K562 (cell line): ENCODE results near the gene ACAT2. TPM values are rescaled to one million over a fixed set of nuclear protein-coding genes. Genes with fewer than 3 reads are reported as not detected.

Source experiments
- ATF2 ChIP-seq: sonication (generic); formaldehyde crosslinking; IDR thresholded peaks from 2 replicates; pipeline ENCODE4 v1.8.1; 2022; ENCODE audit warnings: missing genetic modification reagents
- CBX1 ChIP-seq: sonication (generic); IDR thresholded peaks from 2 replicates; pipeline ENCODE4 v1.6.1; 2016; ENCODE audit warnings: antibody characterized with exemption, low read depth, mild to moderate bottlenecking
- ELF1 ChIP-seq: fragments of 200-800 bp; sonication (Bioruptor generic); IDR thresholded peaks from 2 replicates; pipeline ENCODE4 v1.6.1; 2016; ENCODE audit warnings: missing genetic modification characterization, missing compliant biosample characterization
- PML ChIP-seq: IDR thresholded peaks from 2 replicates; pipeline ENCODE4 v1.6.1; 2012; ENCODE audit warnings: low read length, inconsistent platforms
- POLR2AphosphoS5 ChIP-seq: IDR thresholded peaks from 2 replicates; pipeline ENCODE4 v1.6.1; 2011; ENCODE audit warnings: mild to moderate bottlenecking, low read depth, low read length, moderate library complexity; ENCODE audit not compliant: control insufficient read depth, insufficient read depth
- PRMT5 ChIP-seq: sonication (generic); formaldehyde crosslinking; IDR thresholded peaks from 2 replicates; pipeline ENCODE4 v1.5.0; 2020; ENCODE audit warnings: missing genetic modification reagents
- SMAD3 ChIP-seq: fragments of 450-650 bp; formaldehyde crosslinking; conservative IDR thresholded peaks from 2 replicates; pipeline ENCODE4 v1.4.0; 2020; ENCODE audit warnings: mild to moderate bottlenecking
- SNIP1 ChIP-seq: fragments of 450-650 bp; IDR thresholded peaks from 2 replicates; pipeline ENCODE4 v1.7.1; 2017; ENCODE audit warnings: low read depth, mild to moderate bottlenecking
- SP1 ChIP-seq: sonication (generic); formaldehyde crosslinking; IDR thresholded peaks from 2 replicates; pipeline ENCODE4 v1.8.1; 2022; ENCODE audit warnings: mild to moderate bottlenecking, missing genetic modification reagents
- THRAP3 ChIP-seq: fragments of 450-650 bp; IDR thresholded peaks from 2 replicates; pipeline ENCODE4 v1.6.1; 2016; ENCODE audit warnings: mild to moderate bottlenecking, inconsistent platforms, borderline replicate concordance
- ZNF431 ChIP-seq: sonication (generic); formaldehyde crosslinking; IDR thresholded peaks from 2 replicates; pipeline ENCODE4 v1.8.0; 2022; ENCODE audit warnings: mild to moderate bottlenecking, missing genetic modification reagents
- polyA plus RNA-seq, 8 experiments: library from polyadenylated mRNA; depleted of rRNA in 4 of 8; stranded (reverse) in 5 of 8; unstranded in 3 of 8; fragments of >200 nt; fragmentation: Nextera tagmentation in 2 of 8; fragmentation: Illumina TruSeq in 1 of 8; extraction: Ambion mirVana in 2 of 8; extraction: Trizol in 1 of 8; gene quantifications; 2 replicates each; pipeline versions ENCODE4 v1.2.1 to v1.2.3, GENCODE V29; 2011 to 2014; ENCODE audit warnings: inconsistent platforms in 1 of 8, missing spikeins in 1 of 8
- total RNA-seq, 7 experiments: library from RNA; depleted of rRNA in 6 of 7; stranded (reverse); fragments of >200 nt in 6 of 7; fragmentation: Illumina TruSeq in 2 of 7; extraction: Trizol in 2 of 7; gene quantifications; 2 replicates each; pipeline versions ENCODE4 v1.2.1 to v1.2.3, GENCODE V29; 2011 to 2021; ENCODE audit warnings: low replicate concordance in 1 of 7
- TF ChIP-seq, protein P1 (sequence below): fragments of 250-450 bp; sonication (Bioruptor Pico); IDR thresholded peaks from 2 replicates; pipeline ENCODE4 v1.4.0; 2020; ENCODE audit warnings: mild to moderate bottlenecking
- TF ChIP-seq, protein P2 (sequence below): fragments of 450-650 bp; IDR thresholded peaks from 2 replicates; pipeline ENCODE4 v1.6.1; 2016; ENCODE audit warnings: mild to moderate bottlenecking, moderate library complexity

Gene ACAT2
- total and polyA plus RNA-seq, 9 of the 15 experiments (the other 6 are each of a cell fraction or from before 2014, with no cell fraction given): 63.0 to 309 (median 144) TPM

GRCh38 chr6:159726918-159727716, 34.7 kb upstream of the ACAT2 start, which contains the start of gene WTAP (continued):
- TF ChIP-seq ATF2: no peak
- TF ChIP-seq POLR2AphosphoS5: peak; percentile 95
- TF ChIP-seq, protein P1, sequence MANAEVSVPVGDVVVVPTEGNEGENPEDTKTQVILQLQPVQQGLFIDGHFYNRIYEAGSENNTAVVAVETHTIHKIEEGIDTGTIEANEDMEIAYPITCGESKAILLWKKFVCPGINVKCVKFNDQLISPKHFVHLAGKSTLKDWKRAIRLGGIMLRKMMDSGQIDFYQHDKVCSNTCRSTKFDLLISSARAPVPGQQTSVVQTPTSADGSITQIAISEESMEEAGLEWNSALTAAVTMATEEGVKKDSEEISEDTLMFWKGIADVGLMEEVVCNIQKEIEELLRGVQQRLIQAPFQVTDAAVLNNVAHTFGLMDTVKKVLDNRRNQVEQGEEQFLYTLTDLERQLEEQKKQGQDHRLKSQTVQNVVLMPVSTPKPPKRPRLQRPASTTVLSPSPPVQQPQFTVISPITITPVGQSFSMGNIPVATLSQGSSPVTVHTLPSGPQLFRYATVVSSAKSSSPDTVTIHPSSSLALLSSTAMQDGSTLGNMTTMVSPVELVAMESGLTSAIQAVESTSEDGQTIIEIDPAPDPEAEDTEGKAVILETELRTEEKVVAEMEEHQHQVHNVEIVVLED: peak; percentile 82
- peak; percentile 99 for TF ChIP-seq SP1 (CRISPR knock-in tag)
- peak; percentile 66; the same call in 1 of the 2 replicates for TF ChIP-seq SMAD3 (CRISPR knock-in tag)
- no peak for TF ChIP-seq PRMT5 (CRISPR knock-in tag)
- peak; percentile 89 for TF ChIP-seq CBX1
- TF ChIP-seq ELF1 (tag): peak; percentile 90
- no peak for TF ChIP-seq THRAP3
- TF ChIP-seq SNIP1: peak; percentile 86
- TF ChIP-seq, protein P2, sequence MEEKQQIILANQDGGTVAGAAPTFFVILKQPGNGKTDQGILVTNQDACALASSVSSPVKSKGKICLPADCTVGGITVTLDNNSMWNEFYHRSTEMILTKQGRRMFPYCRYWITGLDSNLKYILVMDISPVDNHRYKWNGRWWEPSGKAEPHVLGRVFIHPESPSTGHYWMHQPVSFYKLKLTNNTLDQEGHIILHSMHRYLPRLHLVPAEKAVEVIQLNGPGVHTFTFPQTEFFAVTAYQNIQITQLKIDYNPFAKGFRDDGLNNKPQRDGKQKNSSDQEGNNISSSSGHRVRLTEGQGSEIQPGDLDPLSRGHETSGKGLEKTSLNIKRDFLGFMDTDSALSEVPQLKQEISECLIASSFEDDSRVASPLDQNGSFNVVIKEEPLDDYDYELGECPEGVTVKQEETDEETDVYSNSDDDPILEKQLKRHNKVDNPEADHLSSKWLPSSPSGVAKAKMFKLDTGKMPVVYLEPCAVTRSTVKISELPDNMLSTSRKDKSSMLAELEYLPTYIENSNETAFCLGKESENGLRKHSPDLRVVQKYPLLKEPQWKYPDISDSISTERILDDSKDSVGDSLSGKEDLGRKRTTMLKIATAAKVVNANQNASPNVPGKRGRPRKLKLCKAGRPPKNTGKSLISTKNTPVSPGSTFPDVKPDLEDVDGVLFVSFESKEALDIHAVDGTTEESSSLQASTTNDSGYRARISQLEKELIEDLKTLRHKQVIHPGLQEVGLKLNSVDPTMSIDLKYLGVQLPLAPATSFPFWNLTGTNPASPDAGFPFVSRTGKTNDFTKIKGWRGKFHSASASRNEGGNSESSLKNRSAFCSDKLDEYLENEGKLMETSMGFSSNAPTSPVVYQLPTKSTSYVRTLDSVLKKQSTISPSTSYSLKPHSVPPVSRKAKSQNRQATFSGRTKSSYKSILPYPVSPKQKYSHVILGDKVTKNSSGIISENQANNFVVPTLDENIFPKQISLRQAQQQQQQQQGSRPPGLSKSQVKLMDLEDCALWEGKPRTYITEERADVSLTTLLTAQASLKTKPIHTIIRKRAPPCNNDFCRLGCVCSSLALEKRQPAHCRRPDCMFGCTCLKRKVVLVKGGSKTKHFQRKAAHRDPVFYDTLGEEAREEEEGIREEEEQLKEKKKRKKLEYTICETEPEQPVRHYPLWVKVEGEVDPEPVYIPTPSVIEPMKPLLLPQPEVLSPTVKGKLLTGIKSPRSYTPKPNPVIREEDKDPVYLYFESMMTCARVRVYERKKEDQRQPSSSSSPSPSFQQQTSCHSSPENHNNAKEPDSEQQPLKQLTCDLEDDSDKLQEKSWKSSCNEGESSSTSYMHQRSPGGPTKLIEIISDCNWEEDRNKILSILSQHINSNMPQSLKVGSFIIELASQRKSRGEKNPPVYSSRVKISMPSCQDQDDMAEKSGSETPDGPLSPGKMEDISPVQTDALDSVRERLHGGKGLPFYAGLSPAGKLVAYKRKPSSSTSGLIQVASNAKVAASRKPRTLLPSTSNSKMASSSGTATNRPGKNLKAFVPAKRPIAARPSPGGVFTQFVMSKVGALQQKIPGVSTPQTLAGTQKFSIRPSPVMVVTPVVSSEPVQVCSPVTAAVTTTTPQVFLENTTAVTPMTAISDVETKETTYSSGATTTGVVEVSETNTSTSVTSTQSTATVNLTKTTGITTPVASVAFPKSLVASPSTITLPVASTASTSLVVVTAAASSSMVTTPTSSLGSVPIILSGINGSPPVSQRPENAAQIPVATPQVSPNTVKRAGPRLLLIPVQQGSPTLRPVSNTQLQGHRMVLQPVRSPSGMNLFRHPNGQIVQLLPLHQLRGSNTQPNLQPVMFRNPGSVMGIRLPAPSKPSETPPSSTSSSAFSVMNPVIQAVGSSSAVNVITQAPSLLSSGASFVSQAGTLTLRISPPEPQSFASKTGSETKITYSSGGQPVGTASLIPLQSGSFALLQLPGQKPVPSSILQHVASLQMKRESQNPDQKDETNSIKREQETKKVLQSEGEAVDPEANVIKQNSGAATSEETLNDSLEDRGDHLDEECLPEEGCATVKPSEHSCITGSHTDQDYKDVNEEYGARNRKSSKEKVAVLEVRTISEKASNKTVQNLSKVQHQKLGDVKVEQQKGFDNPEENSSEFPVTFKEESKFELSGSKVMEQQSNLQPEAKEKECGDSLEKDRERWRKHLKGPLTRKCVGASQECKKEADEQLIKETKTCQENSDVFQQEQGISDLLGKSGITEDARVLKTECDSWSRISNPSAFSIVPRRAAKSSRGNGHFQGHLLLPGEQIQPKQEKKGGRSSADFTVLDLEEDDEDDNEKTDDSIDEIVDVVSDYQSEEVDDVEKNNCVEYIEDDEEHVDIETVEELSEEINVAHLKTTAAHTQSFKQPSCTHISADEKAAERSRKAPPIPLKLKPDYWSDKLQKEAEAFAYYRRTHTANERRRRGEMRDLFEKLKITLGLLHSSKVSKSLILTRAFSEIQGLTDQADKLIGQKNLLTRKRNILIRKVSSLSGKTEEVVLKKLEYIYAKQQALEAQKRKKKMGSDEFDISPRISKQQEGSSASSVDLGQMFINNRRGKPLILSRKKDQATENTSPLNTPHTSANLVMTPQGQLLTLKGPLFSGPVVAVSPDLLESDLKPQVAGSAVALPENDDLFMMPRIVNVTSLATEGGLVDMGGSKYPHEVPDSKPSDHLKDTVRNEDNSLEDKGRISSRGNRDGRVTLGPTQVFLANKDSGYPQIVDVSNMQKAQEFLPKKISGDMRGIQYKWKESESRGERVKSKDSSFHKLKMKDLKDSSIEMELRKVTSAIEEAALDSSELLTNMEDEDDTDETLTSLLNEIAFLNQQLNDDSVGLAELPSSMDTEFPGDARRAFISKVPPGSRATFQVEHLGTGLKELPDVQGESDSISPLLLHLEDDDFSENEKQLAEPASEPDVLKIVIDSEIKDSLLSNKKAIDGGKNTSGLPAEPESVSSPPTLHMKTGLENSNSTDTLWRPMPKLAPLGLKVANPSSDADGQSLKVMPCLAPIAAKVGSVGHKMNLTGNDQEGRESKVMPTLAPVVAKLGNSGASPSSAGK: peak; percentile 100
- peak; percentile 86; the same call in 1 of the 2 replicates for TF ChIP-seq ZNF431
- TF ChIP-seq PML: peak; percentile 90
